ENCODE data around the gene DNASE1L2. TPM values are rescaled to one million over a fixed set of nuclear protein-coding genes. Genes with fewer than 3 reads are reported as not detected.
"Not testable (repeated sequence)": the region's sequence is repeated elsewhere in the genome, so short reads cannot be mapped to it uniquely, and the experiment has no call there.

Gene DNASE1L2
- total and polyA plus RNA-seq, 2 donors (not counting 1 experiment from before 2014, with no cell fraction given), result 0.34 to 0.99 TPM

GRCh38 chr16:2253293-2253692, 17.0 kb downstream of the DNASE1L2 start:
- Histone ChIP-seq H3K79me2 (ENCODE audit: control insufficient read depth, insufficient read depth, low read length) (peaks cover 20% of the 10 kb centered on the region), H3K9ac (ENCODE audit: insufficient read depth, low read length) (no peak overlapping the region), H3K4me3 (replicated peaks in 1 of 4; ENCODE audit: control extremely low read depth in 1 of 4, insufficient read depth in 1 of 4, low read depth in 3 of 4, low read length in 4 of 4) (no peak overlapping the region), H3K36me3 (ENCODE audit: control insufficient read depth, insufficient read depth, low read length) (peaks cover 24% of the 10 kb centered on the region), H3K9me3 (ENCODE audit: control insufficient read depth, insufficient read depth, low read depth, low read length) (no peaks in the 10 kb centered on the region), H2AFZ (ENCODE audit: low read length) (no peak overlapping the region), H3K27ac (ENCODE audit: insufficient read depth, low read length) (no peak overlapping the region), H3K27me3 (ENCODE audit: control insufficient read depth, insufficient read depth, low read length) (no peaks in the 10 kb centered on the region), H3K4me2 (ENCODE audit: extremely low read depth, insufficient read depth, low read length) (no peak overlapping the region), H4K20me1 (ENCODE audit: control insufficient read depth, extremely low read depth, insufficient read depth, low read length) (no peaks in the 10 kb centered on the region), H3K4me1 (ENCODE audit: control insufficient read depth, extremely low read depth, insufficient read depth, low read length) (peaks cover 7% of the 10 kb centered on the region)
- DNase-seq (ENCODE audit: low read depth in 2 of 2), result no peak
- TF ChIP-seq CTCF (conservative IDR thresholded peaks at IDR 0.05 in 1 of 2, IDR thresholded peaks at IDR 0.05 in 1 of 2; ENCODE audit: low read depth in 1 of 2, low read length in 2 of 2), result no peak
- no peak for TF ChIP-seq EZH2 (IDR thresholded peaks at IDR 0.05; ENCODE audit: low read length, missing control alignments)

GRCh38 chr16:2256531-2257140, 20.4 kb downstream of the DNASE1L2 start:
- Histone ChIP-seq H3K9me3 (ENCODE audit: control insufficient read depth, insufficient read depth, low read depth, low read length) (no peaks in the 10 kb centered on the region), H3K27ac (ENCODE audit: insufficient read depth, low read length) (no peak overlapping the region), H3K79me2 (ENCODE audit: control insufficient read depth, insufficient read depth, low read length) (peaks cover 16% of the 10 kb centered on the region), H4K20me1 (ENCODE audit: control insufficient read depth, extremely low read depth, insufficient read depth, low read length) (no peaks in the 10 kb centered on the region), H3K4me3 (replicated peaks in 1 of 4; ENCODE audit: control extremely low read depth in 1 of 4, insufficient read depth in 1 of 4, low read depth in 3 of 4, low read length in 4 of 4) (no peak overlapping the region), H3K36me3 (ENCODE audit: control insufficient read depth, insufficient read depth, low read length) (peaks cover 30% of the 10 kb centered on the region), H2AFZ (ENCODE audit: low read length) (no peak overlapping the region), H3K4me1 (ENCODE audit: control insufficient read depth, extremely low read depth, insufficient read depth, low read length) (peaks cover 7% of the 10 kb centered on the region), H3K27me3 (ENCODE audit: control insufficient read depth, insufficient read depth, low read length) (no peaks in the 10 kb centered on the region), H3K4me2 (ENCODE audit: extremely low read depth, insufficient read depth, low read length) (no peak overlapping the region), H3K9ac (ENCODE audit: insufficient read depth, low read length) (no peak overlapping the region)
- no peak for TF ChIP-seq CTCF (conservative IDR thresholded peaks at IDR 0.05 in 1 of 2, IDR thresholded peaks at IDR 0.05 in 1 of 2; ENCODE audit: low read depth in 1 of 2, low read length in 2 of 2)
- no peak for TF ChIP-seq EZH2 (IDR thresholded peaks at IDR 0.05; ENCODE audit: low read length, missing control alignments)
- DNase-seq (ENCODE audit: low read depth in 2 of 2), result no peak

DNA sequence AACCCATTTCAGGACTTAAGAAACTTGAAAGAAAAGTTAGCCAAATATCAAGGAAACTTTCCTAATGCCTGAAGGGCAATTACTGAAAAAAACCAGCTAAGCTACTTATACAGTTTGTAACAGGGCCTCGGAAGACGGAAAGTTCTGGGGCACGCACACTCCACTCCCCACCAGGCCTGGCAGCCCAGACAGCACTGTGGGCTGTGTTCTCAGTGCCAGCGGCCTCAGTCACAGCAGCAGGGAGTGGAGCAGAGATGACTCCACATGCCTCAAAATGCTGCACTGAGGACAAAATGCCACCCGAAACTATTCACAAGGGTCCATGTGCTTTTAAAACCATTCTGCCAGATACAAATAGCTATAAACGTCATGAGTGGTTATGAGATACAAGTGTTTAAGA, 21.5 kb downstream of the DNASE1L2 start:
- no peak for TF ChIP-seq CTCF (conservative IDR thresholded peaks at IDR 0.05 in 1 of 2, IDR thresholded peaks at IDR 0.05 in 1 of 2; ENCODE audit: low read depth in 1 of 2, low read length in 2 of 2)
- no peak for TF ChIP-seq EZH2 (IDR thresholded peaks at IDR 0.05; ENCODE audit: low read length, missing control alignments)
- Histone ChIP-seq H3K27ac (ENCODE audit: insufficient read depth, low read length) (no peak overlapping the region), H4K20me1 (ENCODE audit: control insufficient read depth, extremely low read depth, insufficient read depth, low read length) (no peaks in the 10 kb centered on the region), H3K27me3 (ENCODE audit: control insufficient read depth, insufficient read depth, low read length) (no peaks in the 10 kb centered on the region), H3K9ac (ENCODE audit: insufficient read depth, low read length) (no peak overlapping the region), H3K4me3 (replicated peaks in 1 of 4; ENCODE audit: control extremely low read depth in 1 of 4, insufficient read depth in 1 of 4, low read depth in 3 of 4, low read length in 4 of 4) (no peak overlapping the region), H3K9me3 (ENCODE audit: control insufficient read depth, insufficient read depth, low read depth, low read length) (no peaks in the 10 kb centered on the region), H2AFZ (ENCODE audit: low read length) (no peak overlapping the region), H3K36me3 (ENCODE audit: control insufficient read depth, insufficient read depth, low read length) (peaks cover 36% of the 10 kb centered on the region), H3K4me2 (ENCODE audit: extremely low read depth, insufficient read depth, low read length) (no peak overlapping the region), H3K79me2 (ENCODE audit: control insufficient read depth, insufficient read depth, low read length) (peaks cover 24% of the 10 kb centered on the region), H3K4me1 (ENCODE audit: control insufficient read depth, extremely low read depth, insufficient read depth, low read length) (no peaks in the 10 kb centered on the region)
- no peak for DNase-seq (ENCODE audit: low read depth in 2 of 2)

- H3K79me2 ChIP-seq (ENCODE audit: control insufficient read depth, insufficient read depth, low read length), result peaks cover 32% of the 10 kb centered on the region
- H3K4me3 ChIP-seq (replicated peaks in 1 of 4; ENCODE audit: control extremely low read depth in 1 of 4, insufficient read depth in 1 of 4, low read depth in 3 of 4, low read length in 4 of 4); H3K4me2 ChIP-seq (ENCODE audit: extremely low read depth, insufficient read depth, low read length); H3K9me3 ChIP-seq (ENCODE audit: control insufficient read depth, insufficient read depth, low read depth, low read length); H3K27ac ChIP-seq (ENCODE audit: insufficient read depth, low read length); H3K4me1 ChIP-seq (ENCODE audit: control insufficient read depth, extremely low read depth, insufficient read depth, low read length); H3K9ac ChIP-seq (ENCODE audit: insufficient read depth, low read length); H4K20me1 ChIP-seq (ENCODE audit: control insufficient read depth, extremely low read depth, insufficient read depth, low read length); DNase-seq (ENCODE audit: low read depth in 2 of 2); H2AFZ ChIP-seq (ENCODE audit: low read length); H3K27me3 ChIP-seq (ENCODE audit: control insufficient read depth, insufficient read depth, low read length): not testable (repeated sequence)
- peaks cover 31% of the 10 kb centered on the region for H3K36me3 ChIP-seq (ENCODE audit: control insufficient read depth, insufficient read depth, low read length)
Measured at GRCh38 chr16:2258530-2258929, 22.3 kb downstream of the DNASE1L2 start.

Data from fibroblast of lung (primary cell).